GM20431 (cell line): Measurements from ENCODE around the gene KISS1.

ENCODE experiments used
- in situ Hi-C: fragments of 300-500 bp; cut with MseI, MboI; formaldehyde crosslinking; loops from one replicate; pipeline ENCODE4 v1.15.0; 2020; ENCODE audit warnings: low sequenced_read_pairs; ENCODE audit not compliant: unreplicated experiment

Gene KISS1

DNA sequence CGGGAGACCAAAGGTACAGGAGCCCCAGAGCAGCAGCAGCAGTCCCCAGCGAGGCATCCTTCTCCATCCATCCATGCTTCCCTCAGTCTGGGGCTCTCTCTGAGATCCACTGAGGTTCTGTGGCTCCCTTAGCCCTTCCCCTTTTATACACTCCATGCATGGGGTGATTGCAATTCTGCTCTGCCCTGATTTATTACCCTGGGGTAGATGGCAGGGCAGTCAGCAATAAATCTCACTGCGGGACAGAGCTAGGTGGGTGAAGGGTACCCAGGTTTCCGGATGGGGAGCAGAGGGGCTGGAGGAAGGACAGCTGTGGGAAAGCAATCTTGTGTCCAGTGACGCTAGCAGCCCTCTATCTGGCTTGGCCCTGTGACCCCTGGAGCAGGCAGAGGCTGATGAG lies 30.1 kb downstream of the KISS1 start, which contains the start of gene REN:
REN (minus strand) TSS at position 119 of the 400 bp plus-strand sequence; CDS start at position 75, 44 bp downstream.
- in situ Hi-C loops: loop anchor here (10.0 kb wide), 1 partner anchor 199 kb away; no protein-coding TSS in a partner anchor

DNA sequence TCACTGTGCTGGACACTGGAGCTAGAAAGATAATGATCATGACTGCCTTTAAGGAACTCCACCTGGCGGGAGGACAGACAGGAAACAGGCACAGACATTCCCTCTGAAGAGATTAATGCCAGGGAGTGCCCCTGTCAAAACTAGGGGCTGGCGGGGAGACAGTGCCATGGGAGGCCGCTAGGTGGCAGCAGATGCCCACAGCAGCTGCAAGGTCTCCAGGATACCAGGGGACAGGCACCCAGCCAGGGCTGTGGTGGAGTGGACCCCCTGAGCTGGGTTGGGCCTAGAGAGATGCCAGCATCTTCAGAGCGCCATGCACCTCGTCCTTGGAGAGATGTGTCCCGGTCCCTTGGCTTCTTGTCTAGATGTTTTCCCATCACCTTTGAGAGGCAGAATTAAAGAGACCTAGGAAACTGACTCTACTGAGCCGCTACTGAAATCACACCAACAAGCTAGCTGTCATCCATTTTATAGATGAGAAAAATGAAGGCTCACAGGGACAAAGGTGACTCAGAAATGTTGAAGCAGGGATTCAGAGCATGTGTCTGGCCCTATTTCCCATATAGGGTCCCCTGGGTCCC lies 33.7 kb downstream of the KISS1 start:
- in situ Hi-C loops: loop anchor here (10.0 kb wide), 1 partner anchor 202 kb away; no protein-coding TSS in a partner anchor

DNA sequence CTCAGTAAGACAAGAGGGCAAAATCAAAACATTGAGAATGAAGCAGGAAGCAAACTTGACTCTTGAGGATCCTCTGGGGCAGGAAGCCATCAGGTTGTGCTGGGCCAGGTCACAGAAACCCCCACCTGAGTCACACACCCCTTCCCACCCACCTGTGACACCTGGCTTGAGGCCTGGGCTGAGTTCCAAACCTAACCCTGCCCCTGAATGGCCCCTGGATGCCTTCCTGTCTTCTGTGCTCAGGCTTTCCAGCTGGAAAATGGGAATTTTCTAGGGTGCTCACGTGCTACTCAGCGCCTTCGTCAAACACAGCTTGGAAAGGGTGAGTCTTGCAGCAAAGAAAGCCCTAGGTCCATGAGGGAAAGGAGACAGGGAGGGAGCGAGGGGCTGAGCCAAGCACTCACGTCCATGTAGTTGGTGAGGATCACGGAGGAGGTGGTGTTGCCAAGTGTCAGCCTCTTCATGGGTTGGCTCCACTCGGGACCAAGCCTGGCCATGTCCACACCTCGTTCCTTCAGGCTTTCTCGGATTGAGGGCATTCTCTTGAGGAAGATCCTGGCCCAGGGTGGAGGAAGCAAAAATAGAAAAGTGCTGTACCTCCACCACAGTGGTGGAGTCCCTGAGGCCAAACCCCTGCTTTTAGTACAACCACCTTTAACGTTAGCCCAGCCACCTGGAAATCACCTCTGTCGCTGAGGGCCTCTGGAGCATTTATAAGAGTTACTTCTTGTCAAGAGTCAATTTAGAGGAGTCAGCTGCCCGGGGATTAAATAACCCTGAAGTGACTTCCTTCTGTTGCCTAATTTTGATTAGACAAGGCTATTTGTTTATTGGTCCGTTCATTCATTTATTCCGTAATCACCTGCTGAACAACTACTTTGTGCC lies 34.4 kb downstream of the KISS1 start:
- in situ Hi-C loops: loop anchor here (10.0 kb wide), 1 partner anchor 203 kb away; no protein-coding TSS in a partner anchor

DNA sequence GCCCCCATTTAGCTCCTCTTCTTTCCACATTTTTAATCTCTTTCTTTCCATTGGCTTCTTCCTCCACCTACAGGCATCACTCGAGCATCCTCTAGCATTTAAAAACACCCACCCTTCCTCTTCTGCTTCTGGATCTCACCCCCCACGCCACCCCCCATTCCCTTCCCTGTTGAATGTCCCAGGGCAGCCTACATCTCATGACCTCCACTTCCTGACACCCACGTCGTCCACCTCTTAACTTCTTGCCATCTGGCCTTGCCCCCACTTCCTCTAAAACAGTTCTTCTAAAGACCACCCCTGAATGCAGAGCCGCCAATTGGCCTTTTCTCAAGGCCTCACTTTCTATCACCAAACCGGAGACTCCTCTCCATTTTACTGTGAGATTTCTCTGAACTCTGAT lies 38.3 kb downstream of the KISS1 start:
- in situ Hi-C loops: no loop called here

DNA sequence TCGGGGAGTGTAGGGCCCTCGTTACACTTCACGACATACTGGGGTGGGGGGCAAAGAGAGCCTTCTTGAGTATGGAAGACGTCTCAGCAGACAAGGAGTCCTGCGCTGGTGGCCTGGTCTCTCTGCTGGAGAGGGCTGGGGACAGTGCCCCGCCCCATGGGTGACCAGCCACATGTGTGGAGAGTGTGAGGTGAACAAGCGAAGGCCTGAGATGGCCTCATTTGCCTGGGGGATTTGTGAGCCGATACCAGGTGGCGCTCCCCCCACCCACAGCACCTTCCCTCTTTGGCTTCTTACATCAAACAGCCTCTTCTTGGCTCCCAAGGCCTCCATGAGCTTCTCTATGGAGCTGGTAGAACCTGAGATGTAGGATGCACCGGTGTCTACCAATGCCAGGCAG lies 40.4 kb downstream of the KISS1 start:
- in situ Hi-C loops: no loop called here

DNA sequence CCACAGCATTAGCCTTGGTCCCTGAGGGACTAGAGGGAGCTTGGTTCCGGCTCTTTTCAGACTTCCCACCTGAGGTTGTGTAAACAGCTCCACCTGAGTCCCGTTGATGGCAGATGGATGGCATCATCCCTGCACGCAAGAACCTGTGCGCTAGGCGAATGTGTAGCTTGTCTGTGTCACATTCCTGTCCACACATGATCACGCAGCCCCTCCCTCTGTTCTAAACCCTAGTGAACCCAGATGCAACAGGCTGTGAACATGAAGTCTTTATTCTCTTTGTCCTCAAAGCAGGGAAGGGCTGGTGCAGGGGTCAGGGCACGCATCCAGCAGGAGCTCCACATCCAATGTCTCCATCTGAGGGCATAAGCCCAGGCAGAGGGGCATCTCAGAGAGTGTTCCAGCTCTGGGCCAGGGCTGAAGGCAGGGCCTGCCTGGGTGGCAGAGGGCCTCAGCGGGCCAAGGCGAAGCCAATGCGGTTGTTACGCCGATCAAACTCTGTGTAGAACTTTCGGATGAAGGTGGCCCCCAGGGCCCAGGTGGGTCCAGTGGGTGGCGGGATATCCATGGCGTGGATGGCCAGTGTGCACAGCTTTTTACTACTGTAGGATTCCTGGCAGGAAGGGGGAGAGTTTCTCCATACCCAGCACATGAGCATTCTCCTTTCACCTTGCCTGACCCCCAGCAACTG lies 41.6 kb downstream of the KISS1 start:
- in situ Hi-C loops: no loop called here

DNA sequence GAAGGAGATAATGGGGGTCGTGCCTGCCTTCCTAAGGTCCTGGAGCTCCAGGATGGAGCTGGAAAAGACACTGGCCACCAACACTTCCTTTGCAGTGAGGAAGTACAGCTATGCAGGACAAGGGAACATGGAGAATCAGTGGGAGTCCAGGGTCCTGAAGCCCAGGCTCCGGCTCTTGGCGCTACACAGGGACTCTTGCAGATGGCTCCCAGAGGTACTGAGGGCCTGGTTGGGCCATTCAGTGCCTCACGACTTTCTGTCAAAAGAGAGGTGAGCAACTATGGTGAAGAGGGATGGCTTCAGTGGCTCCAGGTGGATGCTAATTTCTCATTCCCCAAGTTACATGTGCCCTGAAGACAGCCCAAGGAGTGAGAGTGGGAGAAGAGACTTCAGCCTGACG lies 42.6 kb downstream of the KISS1 start:
- in situ Hi-C loops: no loop called here

DNA sequence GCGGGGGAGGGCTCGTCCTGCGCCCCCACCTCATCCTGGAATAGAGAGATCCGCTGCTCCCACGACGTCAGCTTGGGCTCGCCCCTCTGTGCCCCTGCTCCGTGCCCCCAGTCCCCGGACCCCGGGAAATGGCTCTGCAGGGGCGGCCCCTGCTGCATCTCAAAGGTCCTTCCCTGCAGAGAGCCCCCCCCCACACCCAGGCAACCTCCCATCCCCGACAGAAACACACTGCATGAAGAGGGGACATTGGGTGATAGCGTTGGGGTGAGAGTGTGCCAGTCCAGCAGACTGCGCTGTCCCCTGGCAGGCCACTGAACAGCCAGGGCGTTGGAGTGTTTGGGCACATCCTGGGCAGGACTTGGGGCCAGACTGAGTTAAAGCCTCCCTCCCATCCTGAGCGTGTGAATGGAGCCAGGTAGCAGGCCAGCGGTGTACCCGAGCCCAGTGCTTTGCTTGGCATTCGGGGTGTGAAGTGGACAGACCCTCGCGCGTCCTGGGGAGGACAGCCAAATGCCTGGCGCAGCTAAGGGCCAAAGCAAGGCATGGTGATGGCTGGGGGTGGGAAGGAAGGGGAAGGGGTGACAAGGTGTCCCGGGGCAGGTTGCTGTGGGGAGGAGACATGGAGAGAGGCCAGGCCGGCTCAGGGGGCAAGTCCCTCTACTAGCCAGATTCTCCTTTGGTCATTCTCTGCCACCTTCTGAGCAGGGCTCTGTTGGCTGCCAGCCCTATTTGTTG lies 43.8 kb downstream of the KISS1 start:
- in situ Hi-C loops: no loop called here

DNA sequence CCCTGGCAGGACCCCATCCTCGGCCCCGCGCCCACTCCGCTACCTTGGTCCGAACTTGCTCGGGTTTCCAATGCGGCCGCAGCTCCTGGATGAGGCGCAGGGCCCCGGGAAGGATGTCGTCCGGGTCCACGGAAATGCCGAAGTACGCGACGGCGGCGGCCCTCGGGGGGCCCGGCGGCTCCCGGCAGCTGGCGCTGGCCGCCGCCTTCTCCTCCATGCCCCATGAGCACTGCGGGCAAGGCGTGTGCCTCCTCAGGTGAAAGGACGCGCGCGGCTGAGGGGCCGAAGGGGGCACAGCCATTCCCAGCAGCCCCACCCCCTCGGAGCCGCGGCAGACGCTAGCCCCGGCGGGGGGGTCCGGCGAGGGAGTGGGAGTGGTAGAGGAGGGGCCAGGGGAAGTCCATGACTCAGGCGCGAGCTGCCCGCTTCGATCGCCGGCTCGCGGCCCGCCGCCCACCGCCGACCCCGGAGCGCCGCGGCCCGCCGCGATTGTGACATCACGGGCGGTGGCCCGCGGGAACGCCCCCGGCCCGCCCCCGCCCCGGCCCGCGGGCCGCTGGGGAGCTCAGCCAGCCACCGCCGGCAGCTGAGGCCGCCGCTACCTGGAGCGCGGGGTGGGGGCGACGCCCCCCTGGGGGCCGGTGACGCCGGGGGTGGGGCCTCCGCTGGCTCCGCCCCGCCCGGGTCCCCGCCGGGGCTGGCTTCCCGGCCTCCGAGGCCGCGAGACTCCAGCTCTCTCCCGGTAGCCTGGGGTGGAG lies 44.6 kb downstream of the KISS1 start, which contains the start of gene ETNK2:
ETNK2 (minus strand) TSS at position 493 of the 758 bp plus-strand sequence; CDS start at position 301, 192 bp downstream.
- in situ Hi-C loops: no loop called here

DNA sequence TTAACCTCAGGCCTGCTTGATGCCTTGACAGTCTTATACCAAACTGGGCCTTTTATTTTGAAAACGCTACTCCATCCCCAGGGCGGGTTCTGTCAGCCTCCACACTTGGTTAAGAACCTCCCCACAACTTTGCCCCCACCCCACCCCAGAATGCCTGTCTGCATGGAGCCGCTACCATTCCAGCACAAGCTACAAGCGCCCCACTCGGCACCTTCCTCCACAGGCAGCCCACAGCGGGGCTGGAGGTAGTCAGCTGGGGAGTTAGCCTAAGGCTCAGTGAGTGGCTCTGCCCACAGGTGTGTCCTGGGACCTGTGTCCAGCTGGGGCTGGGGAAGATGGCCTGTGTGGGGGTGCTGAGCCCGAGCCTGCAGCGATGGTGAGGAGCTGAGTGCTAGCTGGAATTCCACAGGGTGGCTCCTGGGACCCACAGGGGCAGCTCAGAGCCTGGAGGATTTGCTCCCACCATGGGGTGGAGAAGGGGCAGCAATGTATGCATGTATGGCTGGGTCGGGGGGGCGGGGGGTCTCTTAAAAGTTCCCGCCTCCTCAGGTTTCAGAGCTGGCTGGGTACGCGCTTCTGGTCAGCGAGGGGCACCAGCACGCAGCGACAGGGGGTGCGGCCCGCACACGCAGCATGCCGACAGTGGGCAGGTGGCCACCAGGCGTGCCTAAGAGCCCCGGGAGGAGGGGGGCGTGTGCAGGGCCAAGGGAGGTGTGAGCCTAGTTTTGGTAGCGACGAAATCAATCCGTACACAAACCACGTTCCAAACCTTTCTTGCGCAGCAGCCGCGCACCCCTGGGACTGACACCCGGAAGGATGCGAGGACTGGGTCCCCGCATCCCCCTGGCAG lies 45.4 kb downstream of the KISS1 start:
- in situ Hi-C loops: no loop called here

DNA sequence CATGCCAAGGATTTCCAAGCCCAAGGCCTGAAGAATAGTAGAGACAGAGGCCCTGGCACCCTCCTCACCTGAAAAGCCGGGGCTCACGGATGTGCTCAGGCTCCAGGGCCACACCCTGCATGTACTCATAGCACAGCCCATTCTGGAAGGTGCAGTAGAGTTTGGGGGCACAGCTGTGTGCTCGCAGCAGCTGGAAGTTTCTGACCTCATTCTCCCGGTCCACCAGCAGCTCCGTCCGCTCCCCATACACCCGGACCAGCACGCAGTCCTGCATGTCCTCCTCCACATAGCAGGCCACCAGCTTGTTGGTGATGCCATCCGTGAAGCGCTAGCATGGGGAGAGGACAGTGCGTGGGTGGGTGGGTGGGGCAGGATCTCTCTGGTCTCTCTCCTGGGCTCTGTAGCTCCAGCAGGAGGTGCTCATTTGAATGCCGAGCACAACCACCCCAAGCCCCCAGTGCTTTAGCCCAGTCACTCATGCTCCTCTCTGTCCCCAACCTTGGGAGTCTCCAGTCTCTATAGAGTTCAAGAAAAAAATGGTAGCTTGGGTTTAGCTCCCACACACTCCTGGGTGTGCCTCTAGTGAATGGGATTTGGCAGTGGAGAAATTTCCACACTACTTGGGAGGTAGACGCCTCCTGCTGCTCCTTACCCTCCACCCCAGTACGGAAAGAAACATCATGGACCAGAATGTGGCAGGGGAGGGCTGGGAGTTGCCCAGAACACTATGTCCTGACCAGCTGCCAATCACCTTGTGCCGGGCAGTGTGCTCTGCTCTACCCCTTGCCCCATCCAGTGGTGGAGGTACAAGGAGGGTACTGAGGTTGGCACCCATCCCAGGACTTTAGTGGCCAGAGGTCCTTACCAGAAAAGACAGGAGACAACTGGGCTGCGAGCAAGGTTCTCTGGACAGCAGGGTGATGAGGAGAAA lies 46.4 kb downstream of the KISS1 start:
- in situ Hi-C loops: no loop called here

DNA sequence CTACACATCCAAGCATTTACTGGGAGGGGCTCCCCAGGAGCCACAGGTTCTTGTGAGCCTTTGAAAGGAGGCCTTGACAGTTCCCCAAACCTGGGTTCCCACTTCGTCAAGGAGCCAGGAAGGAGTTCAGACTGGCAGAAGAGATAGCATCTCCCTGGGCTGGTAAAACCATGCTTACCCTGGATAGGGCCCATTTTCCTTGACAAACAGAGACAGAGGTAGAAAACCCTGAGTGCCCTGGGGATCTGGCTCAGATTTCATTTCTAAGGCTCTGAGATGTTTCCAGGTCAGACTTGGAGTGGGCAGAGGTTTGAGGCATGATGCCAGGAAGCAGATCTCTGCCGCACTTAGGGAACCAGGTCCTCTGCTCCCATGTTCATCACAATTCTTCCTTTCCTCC lies 47.2 kb downstream of the KISS1 start:
- in situ Hi-C loops: no loop called here

DNA sequence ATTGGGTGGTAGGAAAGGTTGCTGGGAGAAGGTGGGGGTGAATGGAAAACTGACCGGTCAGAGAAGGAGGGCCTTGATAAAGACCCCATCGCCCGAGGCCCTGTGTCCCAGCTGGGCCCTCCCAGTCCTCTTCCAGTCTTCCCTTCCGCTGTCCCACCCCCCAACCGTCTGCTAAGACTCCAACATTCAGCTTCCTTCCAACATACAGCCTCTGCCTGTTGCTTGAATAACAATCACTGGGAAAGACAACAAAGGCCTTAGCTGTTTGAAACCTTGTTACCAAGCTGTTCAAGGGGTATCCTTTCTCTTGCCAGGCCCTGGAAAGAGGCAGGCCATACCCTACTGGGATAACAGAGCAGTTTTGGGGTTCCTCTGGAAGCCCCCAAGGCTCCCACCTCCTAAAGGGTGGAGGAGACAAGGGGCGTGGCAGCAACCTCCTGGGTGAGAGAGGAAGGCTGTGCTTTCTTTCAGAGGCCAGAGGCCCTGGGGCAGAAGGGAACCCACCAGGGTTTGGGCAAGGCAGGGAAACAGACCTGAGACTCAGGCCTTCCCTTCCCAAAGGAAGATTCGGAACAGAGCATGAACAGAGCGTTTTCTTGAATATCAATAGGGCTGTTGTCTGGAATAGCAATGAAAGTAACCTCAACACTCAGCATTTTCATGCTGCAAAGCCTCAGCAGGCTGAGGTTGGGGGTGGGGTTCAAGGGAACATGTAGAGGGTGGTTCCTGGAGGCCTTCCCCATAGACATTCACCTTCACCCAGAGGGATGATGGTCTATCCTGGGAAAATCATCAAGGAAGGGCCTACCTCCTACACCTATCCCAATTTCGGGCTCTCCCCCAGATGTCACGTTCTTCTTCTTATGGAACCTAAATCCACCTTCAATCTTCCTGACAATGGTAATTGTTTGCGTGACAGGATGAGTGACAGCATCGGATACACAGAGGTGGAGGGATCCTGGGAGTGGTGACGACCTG lies 48.6 kb downstream of the KISS1 start:
- in situ Hi-C loops: no loop called here

DNA sequence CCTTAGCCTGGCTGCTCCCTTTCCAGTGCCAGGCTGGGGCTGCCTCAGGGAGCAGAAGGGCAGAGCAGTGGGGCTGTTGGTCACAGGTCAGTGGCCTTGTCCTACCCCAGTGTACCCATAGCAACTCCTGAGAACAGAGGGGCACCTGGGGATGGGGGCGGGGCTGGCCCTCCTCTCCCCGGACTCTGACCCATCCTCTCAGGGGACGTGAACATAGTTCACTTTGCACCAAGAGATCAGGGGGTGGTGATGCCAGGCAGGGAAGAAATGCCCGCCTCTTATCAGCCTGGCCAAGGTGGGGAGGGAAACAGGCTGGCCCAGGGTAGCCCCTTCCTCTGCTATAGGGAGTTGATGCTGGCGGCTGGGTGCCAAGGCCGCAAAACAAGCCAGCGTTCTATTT lies 49.3 kb downstream of the KISS1 start:
- in situ Hi-C loops: no loop called here

DNA sequence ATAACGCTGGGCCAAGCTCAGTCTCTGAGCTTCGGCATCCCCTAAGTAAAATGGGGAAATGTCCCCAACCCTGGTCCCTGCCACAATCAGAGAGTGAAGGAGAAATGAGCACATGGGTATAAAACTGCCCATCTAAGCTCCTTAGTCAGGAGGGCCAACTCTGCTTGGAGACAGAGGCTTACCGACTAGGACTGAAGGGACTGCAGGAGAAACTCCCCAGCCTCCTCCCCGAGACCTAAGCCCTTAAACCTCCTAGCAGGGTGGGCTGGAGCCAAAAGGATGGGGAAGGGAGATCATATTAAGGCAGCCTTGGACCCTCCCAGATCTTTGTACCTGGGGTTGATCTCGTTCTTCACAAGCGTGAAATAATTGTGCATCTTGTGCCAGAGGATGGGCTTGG lies 50.0 kb downstream of the KISS1 start:
- in situ Hi-C loops: no loop called here

DNA sequence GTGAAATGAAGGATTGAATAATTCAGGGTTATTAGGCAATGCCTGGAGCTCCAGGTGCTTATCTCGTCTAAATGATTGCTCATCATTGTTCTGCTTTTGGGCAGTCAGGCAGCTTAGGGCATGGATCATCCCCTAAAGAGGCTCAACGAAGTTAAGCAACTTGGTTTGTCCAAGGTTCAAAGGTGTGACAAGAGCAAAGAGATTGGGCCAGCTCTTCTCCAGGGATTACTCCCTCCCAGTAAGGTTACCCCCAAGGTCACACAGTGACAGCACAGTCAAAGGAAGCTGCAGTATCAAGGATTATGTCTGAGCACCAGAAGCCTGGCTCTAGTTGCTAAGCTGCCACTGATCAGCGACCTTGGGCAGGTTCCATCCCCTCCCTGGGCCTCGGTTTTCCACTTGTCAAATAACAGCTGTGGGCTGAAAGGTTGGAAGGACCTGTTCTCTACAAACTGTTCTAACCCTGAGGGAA lies 51.2 kb downstream of the KISS1 start:
- in situ Hi-C loops: no loop called here
